ENCODE data around the gene CCDC51. TPM values are rescaled to one million over a fixed set of nuclear protein-coding genes. Genes with fewer than 3 reads are reported as not detected.
"Not testable (repeated sequence)": the region's sequence is repeated elsewhere in the genome, so short reads cannot be mapped to it uniquely, and the experiment has no call there.

Gene CCDC51
- total and polyA plus RNA-seq, 2 experiments from 2014 or later = 20.8 to 24.1 TPM

DNA sequence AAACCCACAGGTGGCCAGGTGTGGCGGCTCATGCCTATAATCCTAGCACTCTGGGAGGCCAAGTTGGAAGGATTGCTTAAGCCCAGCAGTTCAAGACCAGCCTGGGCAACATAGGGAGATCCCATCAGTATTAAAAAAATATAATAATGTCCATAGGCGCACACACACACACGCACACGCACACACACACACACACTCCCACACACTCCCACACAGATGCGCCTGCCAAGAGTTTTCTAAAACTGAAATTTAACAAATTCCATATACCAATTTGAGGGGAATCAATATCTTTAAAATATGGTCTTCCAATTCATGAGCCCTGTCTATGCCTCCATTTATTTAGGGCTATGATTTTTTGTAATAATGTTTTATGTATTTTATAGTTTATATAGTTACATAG is 47.0 kb upstream of the CCDC51 start (continued):
- TF ChIP-seq, protein P1, sequence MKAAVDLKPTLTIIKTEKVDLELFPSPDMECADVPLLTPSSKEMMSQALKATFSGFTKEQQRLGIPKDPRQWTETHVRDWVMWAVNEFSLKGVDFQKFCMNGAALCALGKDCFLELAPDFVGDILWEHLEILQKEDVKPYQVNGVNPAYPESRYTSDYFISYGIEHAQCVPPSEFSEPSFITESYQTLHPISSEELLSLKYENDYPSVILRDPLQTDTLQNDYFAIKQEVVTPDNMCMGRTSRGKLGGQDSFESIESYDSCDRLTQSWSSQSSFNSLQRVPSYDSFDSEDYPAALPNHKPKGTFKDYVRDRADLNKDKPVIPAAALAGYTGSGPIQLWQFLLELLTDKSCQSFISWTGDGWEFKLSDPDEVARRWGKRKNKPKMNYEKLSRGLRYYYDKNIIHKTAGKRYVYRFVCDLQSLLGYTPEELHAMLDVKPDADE (IDR thresholded peaks at IDR 0.05) = no peak
- no peak for TF ChIP-seq ZNF114 (CRISPR knock-in tag; IDR thresholded peaks at IDR 0.05)
- no peak for TF ChIP-seq EZH2phosphoT487 (IDR thresholded peaks at IDR 0.05; ENCODE audit: unreplicated experiment)
- no peak for TF ChIP-seq ZNF331 (CRISPR knock-in tag; IDR thresholded peaks at IDR 0.05; ENCODE audit: low read depth)
- TF ChIP-seq, protein P2, sequence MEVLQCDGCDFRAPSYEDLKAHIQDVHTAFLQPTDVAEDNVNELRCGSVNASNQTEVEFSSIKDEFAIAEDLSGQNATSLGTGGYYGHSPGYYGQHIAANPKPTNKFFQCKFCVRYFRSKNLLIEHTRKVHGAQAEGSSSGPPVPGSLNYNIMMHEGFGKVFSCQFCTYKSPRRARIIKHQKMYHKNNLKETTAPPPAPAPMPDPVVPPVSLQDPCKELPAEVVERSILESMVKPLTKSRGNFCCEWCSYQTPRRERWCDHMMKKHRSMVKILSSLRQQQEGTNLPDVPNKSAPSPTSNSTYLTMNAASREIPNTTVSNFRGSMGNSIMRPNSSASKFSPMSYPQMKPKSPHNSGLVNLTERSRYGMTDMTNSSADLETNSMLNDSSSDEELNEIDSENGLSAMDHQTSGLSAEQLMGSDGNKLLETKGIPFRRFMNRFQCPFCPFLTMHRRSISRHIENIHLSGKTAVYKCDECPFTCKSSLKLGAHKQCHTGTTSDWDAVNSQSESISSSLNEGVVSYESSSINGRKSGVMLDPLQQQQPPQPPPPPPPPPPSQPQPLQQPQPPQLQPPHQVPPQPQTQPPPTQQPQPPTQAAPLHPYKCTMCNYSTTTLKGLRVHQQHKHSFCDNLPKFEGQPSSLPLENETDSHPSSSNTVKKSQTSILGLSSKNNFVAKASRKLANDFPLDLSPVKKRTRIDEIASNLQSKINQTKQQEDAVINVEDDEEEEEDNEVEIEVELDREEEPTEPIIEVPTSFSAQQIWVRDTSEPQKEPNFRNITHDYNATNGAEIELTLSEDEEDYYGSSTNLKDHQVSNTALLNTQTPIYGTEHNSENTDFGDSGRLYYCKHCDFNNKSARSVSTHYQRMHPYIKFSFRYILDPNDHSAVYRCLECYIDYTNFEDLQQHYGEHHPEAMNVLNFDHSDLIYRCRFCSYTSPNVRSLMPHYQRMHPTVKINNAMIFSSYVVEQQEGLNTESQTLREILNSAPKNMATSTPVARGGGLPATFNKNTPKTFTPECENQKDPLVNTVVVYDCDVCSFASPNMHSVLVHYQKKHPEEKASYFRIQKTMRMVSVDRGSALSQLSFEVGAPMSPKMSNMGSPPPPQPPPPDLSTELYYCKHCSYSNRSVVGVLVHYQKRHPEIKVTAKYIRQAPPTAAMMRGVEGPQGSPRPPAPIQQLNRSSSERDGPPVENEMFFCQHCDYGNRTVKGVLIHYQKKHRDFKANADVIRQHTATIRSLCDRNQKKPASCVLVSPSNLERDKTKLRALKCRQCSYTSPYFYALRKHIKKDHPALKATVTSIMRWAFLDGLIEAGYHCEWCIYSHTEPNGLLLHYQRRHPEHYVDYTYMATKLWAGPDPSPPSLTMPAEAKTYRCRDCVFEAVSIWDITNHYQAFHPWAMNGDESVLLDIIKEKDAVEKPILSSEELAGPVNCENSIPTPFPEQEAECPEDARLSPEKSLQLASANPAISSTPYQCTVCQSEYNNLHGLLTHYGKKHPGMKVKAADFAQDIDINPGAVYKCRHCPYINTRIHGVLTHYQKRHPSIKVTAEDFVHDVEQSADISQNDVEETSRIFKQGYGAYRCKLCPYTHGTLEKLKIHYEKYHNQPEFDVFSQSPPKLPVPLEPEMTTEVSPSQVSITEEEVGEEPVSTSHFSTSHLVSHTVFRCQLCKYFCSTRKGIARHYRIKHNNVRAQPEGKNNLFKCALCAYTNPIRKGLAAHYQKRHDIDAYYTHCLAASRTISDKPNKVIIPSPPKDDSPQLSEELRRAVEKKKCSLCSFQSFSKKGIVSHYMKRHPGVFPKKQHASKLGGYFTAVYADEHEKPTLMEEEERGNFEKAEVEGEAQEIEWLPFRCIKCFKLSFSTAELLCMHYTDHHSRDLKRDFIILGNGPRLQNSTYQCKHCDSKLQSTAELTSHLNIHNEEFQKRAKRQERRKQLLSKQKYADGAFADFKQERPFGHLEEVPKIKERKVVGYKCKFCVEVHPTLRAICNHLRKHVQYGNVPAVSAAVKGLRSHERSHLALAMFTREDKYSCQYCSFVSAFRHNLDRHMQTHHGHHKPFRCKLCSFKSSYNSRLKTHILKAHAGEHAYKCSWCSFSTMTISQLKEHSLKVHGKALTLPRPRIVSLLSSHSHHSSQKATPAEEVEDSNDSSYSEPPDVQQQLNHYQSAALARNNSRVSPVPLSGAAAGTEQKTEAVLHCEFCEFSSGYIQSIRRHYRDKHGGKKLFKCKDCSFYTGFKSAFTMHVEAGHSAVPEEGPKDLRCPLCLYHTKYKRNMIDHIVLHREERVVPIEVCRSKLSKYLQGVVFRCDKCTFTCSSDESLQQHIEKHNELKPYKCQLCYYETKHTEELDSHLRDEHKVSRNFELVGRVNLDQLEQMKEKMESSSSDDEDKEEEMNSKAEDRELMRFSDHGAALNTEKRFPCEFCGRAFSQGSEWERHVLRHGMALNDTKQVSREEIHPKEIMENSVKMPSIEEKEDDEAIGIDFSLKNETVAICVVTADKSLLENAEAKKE (CRISPR knock-in tag; IDR thresholded peaks at IDR 0.05) = no peak

DNA sequence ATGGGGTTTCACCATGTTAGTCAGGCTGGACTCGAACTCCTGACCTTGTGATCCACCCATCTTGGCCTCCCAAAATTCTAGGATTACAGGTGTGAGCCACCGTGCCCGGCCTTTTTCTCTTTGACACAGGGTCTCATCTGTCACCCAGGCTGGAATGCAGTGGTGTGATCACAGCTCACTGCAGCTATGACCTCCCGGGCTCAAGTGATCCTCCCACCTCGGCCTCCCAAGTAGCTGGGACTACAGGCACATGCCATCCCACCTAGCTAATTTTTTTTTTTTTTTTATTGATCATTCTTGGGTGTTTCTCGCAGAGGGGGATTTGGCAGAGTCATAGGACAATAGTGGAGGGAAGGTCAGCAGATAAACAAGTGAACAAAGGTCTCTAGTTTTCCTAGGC is 42.9 kb upstream of the CCDC51 start:
- H3K27me3 ChIP-seq (ENCODE audit: insufficient read depth); DNase-seq (ENCODE audit: low spot score); H3K4me3 Mint-ChIP-seq; H3K9me3 Mint-ChIP-seq; H3K4me1 Mint-ChIP-seq; H3K27ac Mint-ChIP-seq; H3K36me3 ChIP-seq (ENCODE audit: insufficient read depth); H3K4me2 ChIP-seq; H3K4me1 ChIP-seq (ENCODE audit: insufficient read depth); H3F3A ChIP-seq (replicated peaks; ENCODE audit: low read depth); H3K27ac ChIP-seq (ENCODE audit: low read depth); H3K79me2 ChIP-seq (replicated peaks; ENCODE audit: insufficient read depth); H2AFZ ChIP-seq; H3K27me3 Mint-ChIP-seq (ENCODE audit: insufficient read depth, low read depth, poor library complexity); H3K9me2 ChIP-seq (ENCODE audit: insufficient read depth); H3K36me3 Mint-ChIP-seq (ENCODE audit: low read depth); H3K4me3 ChIP-seq; H4K20me1 ChIP-seq (replicated peaks; ENCODE audit: insufficient read depth); ATAC-seq: not testable (repeated sequence)

DNA sequence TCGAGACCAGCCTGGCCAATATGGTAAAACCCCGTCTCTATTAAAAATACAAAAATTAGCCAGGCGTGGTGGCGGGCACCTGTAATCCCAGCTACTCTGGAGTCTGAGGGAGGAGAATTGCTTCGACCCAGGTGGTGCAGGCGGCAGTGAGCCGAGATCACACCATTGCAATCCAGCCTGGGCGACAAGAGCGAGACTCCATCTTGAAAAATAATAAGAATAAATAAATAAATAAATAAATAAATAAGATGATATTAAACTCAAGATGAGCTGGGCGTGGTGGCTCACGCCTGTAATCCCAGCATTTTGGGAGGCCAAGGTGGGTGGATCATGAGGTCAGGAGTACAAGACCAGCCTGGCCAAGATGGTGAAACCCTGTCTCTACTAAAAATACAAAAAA is 41.0 kb upstream of the CCDC51 start:
- not testable (repeated sequence) for H3K4me2 ChIP-seq; H3K36me3 Mint-ChIP-seq (ENCODE audit: low read depth); H2AFZ ChIP-seq; H3K27ac Mint-ChIP-seq; H3K4me3 Mint-ChIP-seq; H3K9me2 ChIP-seq (ENCODE audit: insufficient read depth); ATAC-seq; H3K79me2 ChIP-seq (replicated peaks; ENCODE audit: insufficient read depth); H3K27ac ChIP-seq (ENCODE audit: low read depth); H3K4me1 ChIP-seq (ENCODE audit: insufficient read depth); H3K9me3 Mint-ChIP-seq; H3K4me3 ChIP-seq; DNase-seq (ENCODE audit: low spot score); H4K20me1 ChIP-seq (replicated peaks; ENCODE audit: insufficient read depth); H3K27me3 ChIP-seq (ENCODE audit: insufficient read depth); H3K36me3 ChIP-seq (ENCODE audit: insufficient read depth); H3F3A ChIP-seq (replicated peaks; ENCODE audit: low read depth)
- Mint-ChIP-seq H3K4me1 (peaks cover 16% of the 10 kb centered on the region), H3K27me3 (ENCODE audit: insufficient read depth, low read depth, poor library complexity) (peaks cover 11% of the 10 kb centered on the region)

All from GM23338 (cell line).